22Rv1 (cell line): ENCODE data around the gene NDUFS1.
"Not testable (repeated sequence)": the region's sequence is repeated elsewhere in the genome, so short reads cannot be mapped to it uniquely, and the experiment has no call there.

Source experiments
- CTCF ChIP-seq: fragments of 450-650 bp; IDR thresholded peaks from 2 replicates; pipeline ENCODE4 v1.5.1; 2017; ENCODE audit warnings: mild to moderate bottlenecking
- ZFX ChIP-seq: fragments of 450-650 bp; IDR thresholded peaks from 2 replicates; pipeline ENCODE4 v1.6.1; 2017; ENCODE audit warnings: antibody characterized with exemption, borderline replicate concordance

GRCh38 chr2:206168230-206168629, 9.0 kb upstream of the NDUFS1 start:
- not testable (repeated sequence) for TF ChIP-seq CTCF, ZFX
